Right hindlimb (tissue), 1 donor: ENCODE results near the gene NEDD4.
A peak's percentile ranks its signal among the peaks of the same experiment; 100 is the strongest.
"Not testable (repeated sequence)": the region's sequence is repeated elsewhere in the genome, so short reads cannot be mapped to it uniquely, and the experiment has no call there.

Experiments
- DNase-seq: peaks from one replicate; pipeline ENCODE4 v3.0.0-alpha.2; 2018

NEDD4 gene

GRCh38 chr15:55879181-55879580 is 114.2 kb downstream of the NEDD4 start:
- DNase-seq: no peak

- no peak for DNase-seq
These were observed 120.2 kb downstream of the NEDD4 start for GRCh38 chr15:55873024-55873720.

- DNase-seq: no peak
These were observed 120.9 kb downstream of the NEDD4 start for GRCh38 chr15:55872471-55872870.

- no peak for DNase-seq
These were observed 123.8 kb downstream of the NEDD4 start for GRCh38 chr15:55869660-55870059.

GRCh38 chr15:55868707-55869106 is 124.7 kb downstream of the NEDD4 start:
- DNase-seq: no peak

- not testable (repeated sequence) for DNase-seq
These were observed 125.1 kb downstream of the NEDD4 start for GRCh38 chr15:55868291-55868690.

GRCh38 chr15:55863911-55864310 is 129.5 kb downstream of the NEDD4 start:
- DNase-seq: no peak

- no peak for DNase-seq
These were observed 132.3 kb downstream of the NEDD4 start for GRCh38 chr15:55861115-55861514.

GRCh38 chr15:55860468-55860867 is 132.9 kb downstream of the NEDD4 start:
- no peak for DNase-seq

- no peak for DNase-seq
These were observed 133.7 kb downstream of the NEDD4 start for GRCh38 chr15:55859681-55860080.

GRCh38 chr15:55858661-55859060 is 134.8 kb downstream of the NEDD4 start:
- DNase-seq: no peak

GRCh38 chr15:55856506-55857164 is 136.8 kb downstream of the NEDD4 start:
- no peak for DNase-seq

- no peak for DNase-seq
These were observed 140.3 kb downstream of the NEDD4 start for GRCh38 chr15:55853134-55853533.

- DNase-seq: peak; percentile 40
These were observed 147.2 kb downstream of the NEDD4 start for GRCh38 chr15:55846116-55846707.

GRCh38 chr15:55842897-55843296 is 150.5 kb downstream of the NEDD4 start:
- not testable (repeated sequence) for DNase-seq

- DNase-seq: no peak
These were observed 157.5 kb downstream of the NEDD4 start for GRCh38 chr15:55835866-55836265.

- no peak for DNase-seq
These were observed 159.1 kb downstream of the NEDD4 start for GRCh38 chr15:55834331-55834730.

- no peak for DNase-seq
These were observed 163.6 kb downstream of the NEDD4 start for GRCh38 chr15:55829826-55830225.

- DNase-seq: no peak
These were observed 165.5 kb downstream of the NEDD4 start for GRCh38 chr15:55827955-55828354.

GRCh38 chr15:55827204-55827603 is 166.2 kb downstream of the NEDD4 start:
- no peak for DNase-seq

- DNase-seq: no peak
These were observed 168.4 kb downstream of the NEDD4 start for GRCh38 chr15:55824857-55825613.

- no peak for DNase-seq
These were observed 169.6 kb downstream of the NEDD4 start for GRCh38 chr15:55823699-55824340.

- DNase-seq: no peak
These were observed 170.2 kb downstream of the NEDD4 start for GRCh38 chr15:55823191-55823670.
